ENCODE data around the gene N4BP2L1. TPM values are rescaled to one million over a fixed set of nuclear protein-coding genes. Genes with fewer than 3 reads are reported as not detected.

N4BP2L1 gene
- total RNA-seq, 1 donor from 2014 or later, result 30.2 TPM

- peak in 1 of 2 donors; percentile 16 for ATAC-seq
- H3K4me3 ChIP-seq, result no peak overlapping the region
- no peak overlapping the region for H3K27ac ChIP-seq
- no peaks in the 10 kb centered on the region for H3K27me3 ChIP-seq (ENCODE audit: low read depth)
- H3K36me3 ChIP-seq, result peaks cover 39% of the 10 kb centered on the region
- no peak for TF ChIP-seq CTCF (IDR thresholded peaks at IDR 0.05)
- no peak for DNase-seq
- intact Hi-C loops (cut with DNase I), result no loop called here
- no peaks in the 10 kb centered on the region for H3K9me3 ChIP-seq
- peaks cover 9% of the 10 kb centered on the region for H3K4me1 ChIP-seq
Measured at GRCh38 chr13:32408296-32409000, 19.5 kb downstream of the N4BP2L1 start.

- Histone ChIP-seq H3K27ac (no peak overlapping the region), H3K27me3 (ENCODE audit: low read depth) (no peaks in the 10 kb centered on the region), H3K9me3 (no peaks in the 10 kb centered on the region), H3K4me3 (no peak overlapping the region), H3K4me1 (peaks cover 9% of the 10 kb centered on the region), H3K36me3 (peaks cover 44% of the 10 kb centered on the region)
- no peak for TF ChIP-seq CTCF (IDR thresholded peaks at IDR 0.05)
- no peak for ATAC-seq
- intact Hi-C loops (cut with DNase I), result no loop called here
- no peak for DNase-seq
Measured at GRCh38 chr13:32407854-32408253, 20.1 kb downstream of the N4BP2L1 start.

GRCh38 chr13:32403108-32403507, 24.8 kb downstream of the N4BP2L1 start:
- H3K4me1 ChIP-seq, result no peaks in the 10 kb centered on the region
- peaks cover 52% of the 10 kb centered on the region for H3K36me3 ChIP-seq
- no peak overlapping the region for H3K4me3 ChIP-seq
- no peaks in the 10 kb centered on the region for H3K9me3 ChIP-seq
- H3K27me3 ChIP-seq (ENCODE audit: low read depth), result no peaks in the 10 kb centered on the region
- H3K27ac ChIP-seq, result no peak overlapping the region
- no peak for DNase-seq
- intact Hi-C loops (cut with DNase I), result no loop called here
- ATAC-seq, result no peak
- no peak for TF ChIP-seq CTCF (IDR thresholded peaks at IDR 0.05)

DNA sequence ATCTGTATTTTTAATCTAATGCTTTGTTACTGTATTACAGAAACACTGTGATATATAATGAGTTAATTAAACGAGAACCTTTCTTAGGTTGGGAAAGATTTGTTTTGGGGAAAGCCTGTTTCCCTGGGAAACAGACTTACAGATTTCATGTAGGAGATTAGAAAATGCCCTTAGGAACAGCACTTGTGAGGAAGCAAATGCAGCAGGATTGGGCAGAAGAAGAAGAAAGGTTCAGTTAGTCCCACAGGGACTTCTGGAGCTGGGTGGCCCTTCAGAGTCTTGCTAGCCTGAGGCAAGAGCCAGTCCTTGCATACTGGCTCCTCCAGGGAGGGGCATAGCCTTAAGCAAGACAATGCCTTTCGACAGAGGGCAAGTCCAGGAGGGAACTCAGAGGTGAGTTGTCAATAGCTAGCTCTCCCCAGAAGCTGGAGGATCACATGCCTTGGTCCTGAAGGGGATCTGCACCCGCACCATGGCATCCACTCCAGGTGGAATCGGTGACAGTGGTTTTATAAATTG, 36.8 kb downstream of the N4BP2L1 start:
- ATAC-seq (peak in 1 of 2 donors; percentile 25), DNase-seq (no peak)
- H3K27me3 ChIP-seq (ENCODE audit: low read depth), result no peaks in the 10 kb centered on the region
- no peak for TF ChIP-seq CTCF (IDR thresholded peaks at IDR 0.05)
- no peaks in the 10 kb centered on the region for H3K4me1 ChIP-seq
- no peaks in the 10 kb centered on the region for H3K36me3 ChIP-seq
- H3K4me3 ChIP-seq, result no peak overlapping the region
- intact Hi-C loops (cut with DNase I), result no loop called here
- no peak overlapping the region for H3K27ac ChIP-seq
- H3K9me3 ChIP-seq, result no peaks in the 10 kb centered on the region

- no peak for TF ChIP-seq CTCF (IDR thresholded peaks at IDR 0.05)
- intact Hi-C loops (cut with DNase I), result no loop called here
- DNase-seq (no peak), ATAC-seq (no peak)
- no peaks in the 10 kb centered on the region for H3K27me3 ChIP-seq (ENCODE audit: low read depth)
- H3K4me1 ChIP-seq, result no peaks in the 10 kb centered on the region
- no peak overlapping the region for H3K27ac ChIP-seq
- no peaks in the 10 kb centered on the region for H3K9me3 ChIP-seq
- H3K4me3 ChIP-seq, result no peak overlapping the region
- H3K36me3 ChIP-seq, result no peaks in the 10 kb centered on the region
Measured at GRCh38 chr13:32390484-32390883, 37.4 kb downstream of the N4BP2L1 start.
